ENCODE data around the gene HES5. TPM values are rescaled to one million over a fixed set of nuclear protein-coding genes. Genes with fewer than 3 reads are reported as not detected.

HES5 gene
- polyA plus RNA-seq, 1 donor from 2014 or later: 0.81 TPM

DNA sequence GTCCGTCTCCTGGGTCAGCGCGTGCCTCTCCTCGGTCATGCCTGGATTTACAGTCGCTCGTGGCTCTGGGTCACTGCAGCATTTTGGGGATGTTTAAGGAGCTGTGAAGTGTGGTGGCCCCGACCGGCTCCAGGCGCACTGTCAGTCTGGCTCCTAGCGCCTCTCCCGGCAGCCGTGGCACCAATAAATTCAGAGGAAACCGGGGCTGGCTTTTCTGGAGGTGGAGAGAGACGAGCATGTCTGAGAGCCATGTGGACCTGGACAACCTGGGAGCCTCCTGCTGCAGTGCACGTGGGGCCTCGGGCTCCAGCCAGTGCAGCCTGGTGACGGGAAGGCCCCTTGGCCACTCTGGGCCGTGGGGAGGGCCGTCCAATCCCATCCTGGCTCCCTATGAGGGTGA is 36.8 kb downstream of the HES5 start:
- Histone ChIP-seq H3K4me3 (ENCODE audit: low read length) (no peak overlapping the region), H3K9me3 (ENCODE audit: low read length) (no peaks in the 10 kb centered on the region), H3F3A (ENCODE audit: insufficient read depth, low read length, poor library complexity, severe bottlenecking) (no peaks in the 10 kb centered on the region), H3K36me3 (ENCODE audit: insufficient read depth, low read length) (no peaks in the 10 kb centered on the region), H3K4me2 (ENCODE audit: low read length) (no peak overlapping the region), H3K9ac (ENCODE audit: low read length) (no peak overlapping the region), H3K9me2 (ENCODE audit: insufficient read depth, low read length) (no peaks in the 10 kb centered on the region), H2AFZ (ENCODE audit: low read depth, low read length) (no peak overlapping the region), H3K27me3 (ENCODE audit: insufficient read depth, low read depth, low read length) (no peaks in the 10 kb centered on the region), H4K20me1 (ENCODE audit: insufficient read depth) (no peaks in the 10 kb centered on the region), H3K27ac (ENCODE audit: low read length) (no peak overlapping the region), H3K79me2 (replicated peaks; ENCODE audit: insufficient read depth, low read length) (no peaks in the 10 kb centered on the region)
- TF ChIP-seq TAF1 (IDR thresholded peaks at IDR 0.05; ENCODE audit: low read depth): no peak
- no peak for TF ChIP-seq MXI1 (conservative IDR thresholded peaks at IDR 0.05; ENCODE audit: poor library complexity, severe bottlenecking)

DNA sequence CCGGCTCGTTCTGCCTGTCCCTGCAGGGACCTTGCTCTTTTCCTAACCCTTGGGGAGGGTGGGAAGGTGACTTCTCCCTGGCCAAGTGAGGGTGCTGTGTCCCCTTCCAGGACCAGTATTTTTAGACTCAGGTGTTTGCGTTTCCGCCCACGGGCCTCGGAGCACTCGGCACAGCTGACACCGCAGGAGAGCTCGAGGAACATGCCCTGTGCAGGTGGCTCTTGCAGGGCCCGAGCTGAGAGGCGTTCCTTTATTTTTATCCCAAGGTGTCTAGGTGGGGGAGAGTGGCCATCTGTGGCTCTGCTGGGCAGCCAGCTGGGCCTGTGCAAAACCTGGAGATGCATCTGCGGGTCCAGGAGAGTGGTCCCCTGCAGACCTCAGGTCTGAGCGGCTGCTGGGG is 38.0 kb downstream of the HES5 start:
- TF ChIP-seq RAD21 (conservative IDR thresholded peaks at IDR 0.05) (no peak), EZH2 (IDR thresholded peaks at IDR 0.05; ENCODE audit: borderline replicate concordance, insufficient read depth, low read length, poor library complexity, severe bottlenecking) (no peak), TAF1 (IDR thresholded peaks at IDR 0.05; ENCODE audit: low read depth) (no peak), POLR2AphosphoS5 (IDR thresholded peaks at IDR 0.05) (no peak), SMC3 (conservative IDR thresholded peaks at IDR 0.05; ENCODE audit: poor library complexity) (no peak), EP300 (conservative IDR thresholded peaks at IDR 0.05; ENCODE audit: poor library complexity, severe bottlenecking) (no peak), MXI1 (conservative IDR thresholded peaks at IDR 0.05; ENCODE audit: poor library complexity, severe bottlenecking) (no peak)
- TF ChIP-seq, protein P1, sequence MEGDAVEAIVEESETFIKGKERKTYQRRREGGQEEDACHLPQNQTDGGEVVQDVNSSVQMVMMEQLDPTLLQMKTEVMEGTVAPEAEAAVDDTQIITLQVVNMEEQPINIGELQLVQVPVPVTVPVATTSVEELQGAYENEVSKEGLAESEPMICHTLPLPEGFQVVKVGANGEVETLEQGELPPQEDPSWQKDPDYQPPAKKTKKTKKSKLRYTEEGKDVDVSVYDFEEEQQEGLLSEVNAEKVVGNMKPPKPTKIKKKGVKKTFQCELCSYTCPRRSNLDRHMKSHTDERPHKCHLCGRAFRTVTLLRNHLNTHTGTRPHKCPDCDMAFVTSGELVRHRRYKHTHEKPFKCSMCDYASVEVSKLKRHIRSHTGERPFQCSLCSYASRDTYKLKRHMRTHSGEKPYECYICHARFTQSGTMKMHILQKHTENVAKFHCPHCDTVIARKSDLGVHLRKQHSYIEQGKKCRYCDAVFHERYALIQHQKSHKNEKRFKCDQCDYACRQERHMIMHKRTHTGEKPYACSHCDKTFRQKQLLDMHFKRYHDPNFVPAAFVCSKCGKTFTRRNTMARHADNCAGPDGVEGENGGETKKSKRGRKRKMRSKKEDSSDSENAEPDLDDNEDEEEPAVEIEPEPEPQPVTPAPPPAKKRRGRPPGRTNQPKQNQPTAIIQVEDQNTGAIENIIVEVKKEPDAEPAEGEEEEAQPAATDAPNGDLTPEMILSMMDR (IDR thresholded peaks at IDR 0.05; ENCODE audit: poor library complexity, severe bottlenecking): no peak
- TF ChIP-seq, protein P2, sequence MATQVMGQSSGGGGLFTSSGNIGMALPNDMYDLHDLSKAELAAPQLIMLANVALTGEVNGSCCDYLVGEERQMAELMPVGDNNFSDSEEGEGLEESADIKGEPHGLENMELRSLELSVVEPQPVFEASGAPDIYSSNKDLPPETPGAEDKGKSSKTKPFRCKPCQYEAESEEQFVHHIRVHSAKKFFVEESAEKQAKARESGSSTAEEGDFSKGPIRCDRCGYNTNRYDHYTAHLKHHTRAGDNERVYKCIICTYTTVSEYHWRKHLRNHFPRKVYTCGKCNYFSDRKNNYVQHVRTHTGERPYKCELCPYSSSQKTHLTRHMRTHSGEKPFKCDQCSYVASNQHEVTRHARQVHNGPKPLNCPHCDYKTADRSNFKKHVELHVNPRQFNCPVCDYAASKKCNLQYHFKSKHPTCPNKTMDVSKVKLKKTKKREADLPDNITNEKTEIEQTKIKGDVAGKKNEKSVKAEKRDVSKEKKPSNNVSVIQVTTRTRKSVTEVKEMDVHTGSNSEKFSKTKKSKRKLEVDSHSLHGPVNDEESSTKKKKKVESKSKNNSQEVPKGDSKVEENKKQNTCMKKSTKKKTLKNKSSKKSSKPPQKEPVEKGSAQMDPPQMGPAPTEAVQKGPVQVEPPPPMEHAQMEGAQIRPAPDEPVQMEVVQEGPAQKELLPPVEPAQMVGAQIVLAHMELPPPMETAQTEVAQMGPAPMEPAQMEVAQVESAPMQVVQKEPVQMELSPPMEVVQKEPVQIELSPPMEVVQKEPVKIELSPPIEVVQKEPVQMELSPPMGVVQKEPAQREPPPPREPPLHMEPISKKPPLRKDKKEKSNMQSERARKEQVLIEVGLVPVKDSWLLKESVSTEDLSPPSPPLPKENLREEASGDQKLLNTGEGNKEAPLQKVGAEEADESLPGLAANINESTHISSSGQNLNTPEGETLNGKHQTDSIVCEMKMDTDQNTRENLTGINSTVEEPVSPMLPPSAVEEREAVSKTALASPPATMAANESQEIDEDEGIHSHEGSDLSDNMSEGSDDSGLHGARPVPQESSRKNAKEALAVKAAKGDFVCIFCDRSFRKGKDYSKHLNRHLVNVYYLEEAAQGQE (IDR thresholded peaks at IDR 0.05; ENCODE audit: borderline replicate concordance): no peak
- Histone ChIP-seq H3K27ac (ENCODE audit: low read length) (no peak overlapping the region), H3K36me3 (ENCODE audit: insufficient read depth, low read length) (no peaks in the 10 kb centered on the region), H3K9me3 (ENCODE audit: low read length) (no peaks in the 10 kb centered on the region), H2AFZ (ENCODE audit: low read depth, low read length) (no peak overlapping the region), H3K79me2 (replicated peaks; ENCODE audit: insufficient read depth, low read length) (no peaks in the 10 kb centered on the region), H3K9me2 (ENCODE audit: insufficient read depth, low read length) (no peaks in the 10 kb centered on the region), H3K4me3 (ENCODE audit: low read length) (no peak overlapping the region), H3K9ac (ENCODE audit: low read length) (no peak overlapping the region), H3K27me3 (ENCODE audit: insufficient read depth, low read depth, low read length) (no peaks in the 10 kb centered on the region), H4K20me1 (ENCODE audit: insufficient read depth) (no peaks in the 10 kb centered on the region), H3F3A (ENCODE audit: insufficient read depth, low read length, poor library complexity, severe bottlenecking) (no peaks in the 10 kb centered on the region), H3K4me2 (ENCODE audit: low read length) (no peak overlapping the region)

DNA sequence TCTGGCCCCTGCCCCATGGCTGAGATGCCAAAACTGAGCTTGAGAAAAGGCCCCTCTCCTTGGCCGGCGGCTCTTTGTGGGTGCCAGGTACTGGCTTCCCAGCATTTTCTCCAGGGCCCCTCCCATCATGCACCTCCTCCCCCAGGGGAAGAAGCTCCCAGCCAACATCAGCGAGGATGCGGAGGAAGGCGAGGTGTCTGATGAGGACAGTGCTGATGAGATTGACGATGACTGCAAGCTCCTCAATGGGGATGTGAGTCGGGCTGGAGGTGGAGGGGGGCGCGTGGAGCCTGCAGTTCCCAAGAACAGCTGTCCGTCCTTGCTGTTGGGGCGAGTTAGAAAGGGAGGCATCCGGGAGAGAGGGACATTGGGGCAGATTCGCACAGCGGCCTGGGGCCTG is 40.4 kb downstream of the HES5 start:
- H4K20me1 ChIP-seq (ENCODE audit: insufficient read depth): no peaks in the 10 kb centered on the region
- no peak overlapping the region for H3K4me3 ChIP-seq (ENCODE audit: low read length)
- H3K4me2 ChIP-seq (ENCODE audit: low read length): no peak overlapping the region
- H2AFZ ChIP-seq (ENCODE audit: low read depth, low read length): no peak overlapping the region
- TF ChIP-seq MXI1 (conservative IDR thresholded peaks at IDR 0.05; ENCODE audit: poor library complexity, severe bottlenecking): no peak
- H3K79me2 ChIP-seq (replicated peaks; ENCODE audit: insufficient read depth, low read length): no peaks in the 10 kb centered on the region
- no peaks in the 10 kb centered on the region for H3K9me2 ChIP-seq (ENCODE audit: insufficient read depth, low read length)
- no peak overlapping the region for H3K27ac ChIP-seq (ENCODE audit: low read length)
- H3K27me3 ChIP-seq (ENCODE audit: insufficient read depth, low read depth, low read length): no peaks in the 10 kb centered on the region
- no peaks in the 10 kb centered on the region for H3K9me3 ChIP-seq (ENCODE audit: low read length)
- H3K36me3 ChIP-seq (ENCODE audit: insufficient read depth, low read length): no peaks in the 10 kb centered on the region
- H3F3A ChIP-seq (ENCODE audit: insufficient read depth, low read length, poor library complexity, severe bottlenecking): no peaks in the 10 kb centered on the region
- H3K9ac ChIP-seq (ENCODE audit: low read length): no peak overlapping the region
